ENCODE measurements around the gene CALM1. TPM values are rescaled to one million over a fixed set of nuclear protein-coding genes. Genes with fewer than 3 reads are reported as not detected.

The CALM1 gene
- total RNA-seq, 1 experiment from 2014 or later, result 998 TPM

DNA sequence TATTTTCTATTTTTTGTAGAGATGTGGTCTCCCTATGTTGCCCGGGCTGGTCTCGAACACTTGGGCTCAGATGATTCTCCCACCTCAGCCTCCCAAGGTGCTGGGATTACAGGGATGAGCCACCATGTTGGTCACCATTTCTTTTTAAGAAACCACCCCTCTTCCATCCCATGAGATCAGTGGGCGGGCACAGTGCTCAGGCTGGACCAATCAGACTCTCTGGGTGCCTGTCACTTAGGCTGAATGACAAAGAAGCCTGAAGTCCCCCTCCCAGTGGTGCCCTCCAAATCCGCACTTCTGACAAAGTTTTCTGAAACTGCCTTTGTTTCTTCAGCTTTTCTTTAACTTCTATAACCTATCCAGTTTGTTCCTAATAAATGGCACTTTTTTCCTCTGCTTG is 48.2 kb downstream of the CALM1 start:
- TF ChIP-seq EZH2 (IDR thresholded peaks at IDR 0.05; ENCODE audit: borderline replicate concordance, low read depth, low read length, poor library complexity, severe bottlenecking), result no peak
- TF ChIP-seq, protein P1, sequence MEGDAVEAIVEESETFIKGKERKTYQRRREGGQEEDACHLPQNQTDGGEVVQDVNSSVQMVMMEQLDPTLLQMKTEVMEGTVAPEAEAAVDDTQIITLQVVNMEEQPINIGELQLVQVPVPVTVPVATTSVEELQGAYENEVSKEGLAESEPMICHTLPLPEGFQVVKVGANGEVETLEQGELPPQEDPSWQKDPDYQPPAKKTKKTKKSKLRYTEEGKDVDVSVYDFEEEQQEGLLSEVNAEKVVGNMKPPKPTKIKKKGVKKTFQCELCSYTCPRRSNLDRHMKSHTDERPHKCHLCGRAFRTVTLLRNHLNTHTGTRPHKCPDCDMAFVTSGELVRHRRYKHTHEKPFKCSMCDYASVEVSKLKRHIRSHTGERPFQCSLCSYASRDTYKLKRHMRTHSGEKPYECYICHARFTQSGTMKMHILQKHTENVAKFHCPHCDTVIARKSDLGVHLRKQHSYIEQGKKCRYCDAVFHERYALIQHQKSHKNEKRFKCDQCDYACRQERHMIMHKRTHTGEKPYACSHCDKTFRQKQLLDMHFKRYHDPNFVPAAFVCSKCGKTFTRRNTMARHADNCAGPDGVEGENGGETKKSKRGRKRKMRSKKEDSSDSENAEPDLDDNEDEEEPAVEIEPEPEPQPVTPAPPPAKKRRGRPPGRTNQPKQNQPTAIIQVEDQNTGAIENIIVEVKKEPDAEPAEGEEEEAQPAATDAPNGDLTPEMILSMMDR (conservative IDR thresholded peaks at IDR 0.05; ENCODE audit: low read depth, low read length), result no peak
- CTCF ChIA-PET, result interaction anchor here (0.6 kb wide), 1 partner anchor 169 kb away, joined by 8 read pairs; no protein-coding TSS in a partner anchor
- intact Hi-C loops (cut with micrococcal nuclease; ENCODE audit: unreplicated experiment), result loop anchor here (2.0 kb wide), 1 partner anchor 144 kb away; no protein-coding TSS in a partner anchor

DNA sequence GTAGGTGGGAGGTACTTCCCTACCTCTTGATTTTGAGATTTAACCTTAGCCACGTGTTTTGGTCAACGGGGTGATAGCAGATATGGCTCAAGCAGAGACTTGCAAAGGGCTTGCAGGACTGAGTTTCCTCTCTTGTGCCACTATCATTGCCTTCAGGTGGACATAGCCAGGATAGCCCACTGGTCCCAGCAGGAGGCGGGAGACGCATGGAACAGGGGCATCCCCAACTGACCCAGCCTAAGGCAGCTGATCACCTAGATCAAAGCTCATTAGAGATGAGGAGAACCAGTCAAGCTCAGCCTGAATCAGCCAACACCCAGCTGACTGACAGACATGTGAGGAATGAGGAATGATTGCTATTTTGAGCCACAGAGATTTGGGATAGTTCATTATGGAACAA is 49.6 kb downstream of the CALM1 start:
- CTCF ChIA-PET, result no interaction called here

More for the DNA sequence above, 48.2 kb downstream of the CALM1 start:
- Histone ChIP-seq H3K27me3 (replicated peaks; ENCODE audit: insufficient read depth, low read depth, low read length, poor library complexity) (no peaks in the 10 kb centered on the region), H3K9me3 (ENCODE audit: low read depth, low read length, poor library complexity, severe bottlenecking) (peaks cover 12% of the 10 kb centered on the region), H3K4me1 (ENCODE audit: insufficient read depth, low read length, poor library complexity, severe bottlenecking) (peaks cover 43% of the 10 kb centered on the region), H3K36me3 (ENCODE audit: insufficient read depth, low read length, poor library complexity, severe bottlenecking) (no peaks in the 10 kb centered on the region), H3K27ac (ENCODE audit: low read depth, low read length, poor library complexity, severe bottlenecking) (peak overlapping the region; percentile 98), H3K4me3 (ENCODE audit: low read depth, low read length, poor library complexity, severe bottlenecking) (no peak overlapping the region)
- no TSS peak for BruUV-seq (replicated peaks)
- POLR2A ChIA-PET (ENCODE audit: low non-redundant PET), result interaction anchor here (0.5 to 1.1 kb wide), 3 partner anchors 26 to 44 kb away, joined by 3 to 4 read pairs (median 4); no protein-coding TSS in a partner anchor
- peak; percentile 87 for DNase-seq (ENCODE audit: low spot score)

DNA sequence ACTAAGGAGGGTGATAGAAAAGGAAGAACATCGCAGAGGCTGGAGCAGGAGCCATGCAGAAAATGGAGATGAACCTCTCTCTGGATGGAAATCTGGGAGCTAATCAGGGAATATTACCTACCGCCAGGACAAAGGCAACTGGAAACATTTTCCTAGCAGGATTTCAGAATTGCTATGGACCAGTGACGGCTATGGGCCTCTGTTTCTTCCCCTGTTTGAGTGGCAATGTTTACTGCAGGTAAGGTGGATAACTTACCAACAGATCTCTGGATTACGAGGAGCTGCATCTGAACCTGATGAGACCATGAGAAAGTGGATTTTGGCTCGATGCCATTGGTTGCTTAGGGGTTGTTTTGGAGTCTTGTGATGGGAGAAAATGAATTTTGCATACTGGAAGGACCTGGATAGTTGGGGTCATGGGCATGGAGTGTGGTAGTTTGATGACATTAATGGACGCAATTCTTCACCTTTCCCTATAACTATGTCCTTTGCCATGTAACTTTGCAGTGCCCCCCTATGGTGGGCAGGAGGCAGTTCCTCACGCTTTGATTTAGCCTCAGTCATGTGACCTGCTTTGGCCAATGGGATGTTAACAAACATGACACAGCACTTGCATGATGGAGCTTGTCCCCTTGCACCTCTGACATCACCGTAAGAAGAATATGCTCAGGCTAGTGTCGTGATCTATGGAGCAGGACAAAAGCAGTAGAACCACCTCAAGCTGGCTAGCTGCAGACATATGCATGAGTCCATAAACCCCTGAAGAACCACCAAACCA is 51.1 kb downstream of the CALM1 start:
- POLR2A ChIA-PET (ENCODE audit: low non-redundant PET), result no interaction called here
- Histone ChIP-seq H3K36me3 (ENCODE audit: insufficient read depth, low read length, poor library complexity, severe bottlenecking) (no peaks in the 10 kb centered on the region), H3K27me3 (replicated peaks; ENCODE audit: insufficient read depth, low read depth, low read length, poor library complexity) (no peaks in the 10 kb centered on the region), H3K9me3 (ENCODE audit: low read depth, low read length, poor library complexity, severe bottlenecking) (peaks cover 12% of the 10 kb centered on the region), H3K4me3 (ENCODE audit: low read depth, low read length, poor library complexity, severe bottlenecking) (no peak overlapping the region), H3K4me1 (ENCODE audit: insufficient read depth, low read length, poor library complexity, severe bottlenecking) (peaks cover 15% of the 10 kb centered on the region), H3K27ac (ENCODE audit: low read depth, low read length, poor library complexity, severe bottlenecking) (no peak overlapping the region)
- DNase-seq (ENCODE audit: low spot score), result no peak
- no TSS peak for BruUV-seq (replicated peaks)
- CTCF ChIA-PET, result no interaction called here
- TF ChIP-seq, protein P1 (conservative IDR thresholded peaks at IDR 0.05; ENCODE audit: low read depth, low read length), result no peak
- no peak for TF ChIP-seq EZH2 (IDR thresholded peaks at IDR 0.05; ENCODE audit: borderline replicate concordance, low read depth, low read length, poor library complexity, severe bottlenecking)
- intact Hi-C loops (cut with micrococcal nuclease; ENCODE audit: unreplicated experiment), result no loop called here

More for the DNA sequence above, 49.6 kb downstream of the CALM1 start:
- no peaks in the 10 kb centered on the region for H3K27me3 ChIP-seq (replicated peaks; ENCODE audit: insufficient read depth, low read depth, low read length, poor library complexity)
- no peak overlapping the region for H3K4me3 ChIP-seq (ENCODE audit: low read depth, low read length, poor library complexity, severe bottlenecking)
- peaks cover 12% of the 10 kb centered on the region for H3K9me3 ChIP-seq (ENCODE audit: low read depth, low read length, poor library complexity, severe bottlenecking)
- H3K36me3 ChIP-seq (ENCODE audit: insufficient read depth, low read length, poor library complexity, severe bottlenecking), result no peaks in the 10 kb centered on the region
- DNase-seq (ENCODE audit: low spot score), result no peak
- H3K4me1 ChIP-seq (ENCODE audit: insufficient read depth, low read length, poor library complexity, severe bottlenecking), result peaks cover 30% of the 10 kb centered on the region
- intact Hi-C loops (cut with micrococcal nuclease; ENCODE audit: unreplicated experiment), result no loop called here
- POLR2A ChIA-PET (ENCODE audit: low non-redundant PET), result no interaction called here
- no peak for TF ChIP-seq EZH2 (IDR thresholded peaks at IDR 0.05; ENCODE audit: borderline replicate concordance, low read depth, low read length, poor library complexity, severe bottlenecking)
- TF ChIP-seq, protein P1 (conservative IDR thresholded peaks at IDR 0.05; ENCODE audit: low read depth, low read length), result no peak
- peak overlapping the region; percentile 98 for H3K27ac ChIP-seq (ENCODE audit: low read depth, low read length, poor library complexity, severe bottlenecking)
- no TSS peak for BruUV-seq (replicated peaks)

Measured in A673 (cell line).